WTC11 (cell line): Measurements from ENCODE around the gene CAPRIN2. TPM values are rescaled to one million over a fixed set of nuclear protein-coding genes. Genes with fewer than 3 reads are reported as not detected.
A peak's percentile ranks its signal among the peaks of the same experiment; 100 is the strongest.

Experiments used
- ATAC-seq: fragments of 200-7000 bp; cut with Tn5 transposase; 2 replicates; pipeline ENCODE4 v1.10.0; 2021; ENCODE audit warnings: mild to moderate bottlenecking, moderate library complexity
- CTCF ChIA-PET: fragments of 300-600 bp; sonication (Branson Sonifier 250); formaldehyde crosslinking; loops from one replicate; lab custom pipeline; 2021; ENCODE audit warnings: antibody characterized with exemption; lab: Charles Lee
- POLR2A ChIA-PET: fragments of 350-600 bp; sonication (Branson Sonifier 250); formaldehyde crosslinking; loops from one replicate; lab custom pipeline; 2021; ENCODE audit warnings: antibody characterized with exemption; lab: Charles Lee
- DNase-seq: peaks from one replicate; pipeline ENCODE4 v3.0.0; 2021; ENCODE audit warnings: low spot score
- H3K27ac Mint-ChIP-seq: 2 replicates; pipeline ENCODE4 v1.8.0; 2021; ENCODE audit warnings: mixed read lengths
- H3K27me3 Mint-ChIP-seq: 2 replicates; pipeline ENCODE4 v1.8.0; 2021; ENCODE audit warnings: low read depth, mild to moderate bottlenecking, moderate library complexity, mixed read lengths
- H3K36me3 Mint-ChIP-seq: 2 replicates; pipeline ENCODE4 v1.8.0; 2021; ENCODE audit warnings: mixed read lengths
- H3K4me1 Mint-ChIP-seq: 2 replicates; pipeline ENCODE4 v1.8.0; 2022; ENCODE audit warnings: mixed read lengths
- H3K4me3 Mint-ChIP-seq: 2 replicates; pipeline ENCODE4 v1.8.0; 2021; ENCODE audit warnings: mild to moderate bottlenecking, moderate library complexity, mixed read lengths
- H3K9me3 Mint-ChIP-seq: 2 replicates; pipeline ENCODE4 v1.8.0; 2021; ENCODE audit warnings: mixed read lengths
- ATF6 ChIP-seq: sonication (generic); formaldehyde crosslinking; IDR thresholded peaks from 2 replicates; pipeline ENCODE4 v1.8.1; 2023; ENCODE audit warnings: mild to moderate bottlenecking, missing genetic modification reagents
- CTCF ChIP-seq: fragments of 200-600 bp; IDR thresholded peaks from 2 replicates; pipeline ENCODE4 v1.8.0; 2022; ENCODE audit warnings: antibody characterized with exemption
- E2F4 ChIP-seq: sonication (generic); formaldehyde crosslinking; IDR thresholded peaks from 2 replicates; pipeline ENCODE4 v1.8.1; 2022; ENCODE audit warnings: low read depth, mild to moderate bottlenecking, moderate library complexity, missing genetic modification reagents, borderline replicate concordance
- E2F5 ChIP-seq: sonication (generic); formaldehyde crosslinking; IDR thresholded peaks from 2 replicates; pipeline ENCODE4 v1.8.1; 2022; ENCODE audit warnings: mild to moderate bottlenecking, moderate library complexity, missing genetic modification reagents
- FOXJ3 ChIP-seq: sonication (generic); formaldehyde crosslinking; IDR thresholded peaks from 2 replicates; pipeline ENCODE4 v1.9.0; 2021; ENCODE audit warnings: missing genetic modification reagents, mild to moderate bottlenecking, borderline replicate concordance
- FOXP4 ChIP-seq: sonication (generic); formaldehyde crosslinking; IDR thresholded peaks from 2 replicates; pipeline ENCODE4 v1.8.0; 2022; ENCODE audit warnings: mild to moderate bottlenecking, missing genetic modification reagents
- GTF2I ChIP-seq: fragments of 250-450 bp; sonication (Bioruptor Pico); conservative IDR thresholded peaks from 2 replicates; pipeline ENCODE4 v1.4.0; 2021; ENCODE audit warnings: mild to moderate bottlenecking
- MAX ChIP-seq: sonication (generic); formaldehyde crosslinking; IDR thresholded peaks from 2 replicates; pipeline ENCODE4 v1.8.0; 2022; ENCODE audit warnings: mild to moderate bottlenecking, missing genetic modification reagents
- NFE2L1 ChIP-seq: sonication (generic); formaldehyde crosslinking; IDR thresholded peaks from 2 replicates; pipeline ENCODE4 v1.8.1; 2023; ENCODE audit warnings: missing genetic modification reagents
- PRDM15 ChIP-seq: sonication (generic); formaldehyde crosslinking; IDR thresholded peaks from 2 replicates; pipeline ENCODE4 v1.8.0; 2022; ENCODE audit warnings: missing genetic modification reagents
- RORB ChIP-seq: fragments of 250-450 bp; sonication (Bioruptor Pico); IDR thresholded peaks from 2 replicates; pipeline ENCODE4 v1.9.0; 2021; ENCODE audit warnings: mild to moderate bottlenecking
- ZNF281 ChIP-seq: sonication (generic); formaldehyde crosslinking; IDR thresholded peaks from 2 replicates; pipeline ENCODE4 v1.8.0; 2023; ENCODE audit warnings: mild to moderate bottlenecking, missing genetic modification reagents
- ZNF423 ChIP-seq: fragments of 250-450 bp; sonication (Bioruptor Pico); IDR thresholded peaks from 2 replicates; pipeline ENCODE4 v2.1.2; 2022; ENCODE audit warnings: mild to moderate bottlenecking, moderate library complexity
- ZNF671 ChIP-seq: fragments of 250-450 bp; sonication (Bioruptor Pico); IDR thresholded peaks from 2 replicates; pipeline ENCODE4 v1.8.0; 2021; ENCODE audit warnings: mild to moderate bottlenecking
- ZSCAN18 ChIP-seq: fragments of 250-450 bp; sonication (Bioruptor Pico); IDR thresholded peaks from 2 replicates; pipeline ENCODE4 v2.1.2; 2022; ENCODE audit warnings: mild to moderate bottlenecking, moderate library complexity
- total RNA-seq: library from RNA; stranded (reverse); gene quantifications from 3 replicates; pipeline ENCODE4 v1.2.3, GENCODE V29; 2021

CAPRIN2 gene
- total RNA-seq, 1 experiment from 2014 or later: 62.7 TPM

GRCh38 chr12:30785630-30786029 lies 30.9 kb upstream of the CAPRIN2 start:
- H3K36me3 Mint-ChIP-seq: peaks cover 65% of the 10 kb centered on the region
- H3K27me3 Mint-ChIP-seq: peaks cover 17% of the 10 kb centered on the region
- DNase-seq: no peak
- H3K4me1 Mint-ChIP-seq: peaks cover 31% of the 10 kb centered on the region
- peak overlapping the region; percentile 96 for H3K27ac Mint-ChIP-seq
- TF ChIP-seq ZNF423 (CRISPR knock-in tag): no peak
- 0 out of 2 replicates have a peak, but pooled peaks have one; percentile 16 for TF ChIP-seq NFE2L1 (CRISPR knock-in tag)
- CTCF ChIA-PET: interaction anchor here (0.5 to 1.7 kb wide), 2 partner anchors 32 to 882 kb away, joined by 3 to 5 read pairs; no protein-coding TSS in a partner anchor
- ATAC-seq: peak; percentile 82
- no peak overlapping the region for H3K4me3 Mint-ChIP-seq
- POLR2A ChIA-PET: interaction anchor here (0.5 to 2.0 kb wide), 2 partner anchors 10 to 42 kb away, joined by 3 to 9 read pairs; no protein-coding TSS in a partner anchor
- peaks cover 64% of the 10 kb centered on the region for H3K9me3 Mint-ChIP-seq

- ATAC-seq (no peak), DNase-seq (no peak)
- no peak for TF ChIP-seq ZNF281 (CRISPR knock-in tag)
- peak; percentile 61; the same call in 1 of the 2 replicates for TF ChIP-seq GTF2I
- no peak for TF ChIP-seq FOXJ3 (CRISPR knock-in tag)
- H3K36me3 Mint-ChIP-seq: peaks cover 73% of the 10 kb centered on the region
- CTCF ChIA-PET: no interaction called here
- H3K9me3 Mint-ChIP-seq: peaks cover 71% of the 10 kb centered on the region
- no peak overlapping the region; the same call in 1 of the 2 replicates for H3K27ac Mint-ChIP-seq
- POLR2A ChIA-PET: no interaction called here
- H3K4me1 Mint-ChIP-seq: peaks cover 27% of the 10 kb centered on the region
- peaks cover 15% of the 10 kb centered on the region for H3K27me3 Mint-ChIP-seq
- no peak overlapping the region for H3K4me3 Mint-ChIP-seq
Measured at GRCh38 chr12:30784508-30784907, 29.8 kb upstream of the CAPRIN2 start.

GRCh38 chr12:30783946-30784345 lies 29.2 kb upstream of the CAPRIN2 start:
- H3K36me3 Mint-ChIP-seq: peaks cover 74% of the 10 kb centered on the region
- no peak for TF ChIP-seq E2F5 (CRISPR knock-in tag)
- TF ChIP-seq MAX: no peak
- TF ChIP-seq PRDM15 (CRISPR knock-in tag): no peak
- no peak for TF ChIP-seq ZNF671 (CRISPR knock-in tag)
- TF ChIP-seq RORB (CRISPR knock-in tag): no peak
- TF ChIP-seq E2F4: no peak
- no peak for TF ChIP-seq CTCF
- no peak for TF ChIP-seq ZSCAN18
- no peak for TF ChIP-seq FOXP4 (CRISPR knock-in tag)
- TF ChIP-seq ATF6 (CRISPR knock-in tag): no peak

More at GRCh38 chr12:30783946-30784345, 29.2 kb upstream of the CAPRIN2 start:
- ATAC-seq (no peak), DNase-seq (no peak)
- Mint-ChIP-seq H3K4me3 (no peak overlapping the region), H3K27ac (no peak overlapping the region), H3K9me3 (peaks cover 73% of the 10 kb centered on the region), H3K27me3 (peaks cover 15% of the 10 kb centered on the region), H3K4me1 (peaks cover 31% of the 10 kb centered on the region)
- CTCF ChIA-PET: no interaction called here
- POLR2A ChIA-PET: no interaction called here
